Measurements from ENCODE around the gene CEP57L1. TPM values are rescaled to one million over a fixed set of nuclear protein-coding genes. Genes with fewer than 3 reads are reported as not detected.

Gene CEP57L1
- total RNA-seq, result 10 to 100 TPM; 17.1 to 22.5 TPM

GRCh38 chr6:109095036-109095834 is at the start of gene CEP57L1:
Gene CEP57L1 (plus strand): TSS chr6:109095507. CDS start chr6:109145222, 49,715 bp downstream.
- Mint-ChIP-seq H3K27ac (peak within 1 kb of the TSS; percentile 99), H3K4me3 (peak within 1 kb of the TSS; percentile 92), H3K4me1 (peaks cover 59% of the 10 kb centered on the region), H3K9me3 (no peaks in the 10 kb centered on the region), H3K27me3 (no peaks in the 10 kb centered on the region), H3K36me3 (ENCODE audit: low read depth) (peaks cover 12% of the 10 kb centered on the region)
- POLR2A ChIA-PET, result interaction anchor here (1.5 kb wide), 1 partner anchor 9 kb away, joined by 8 read pairs; no protein-coding TSS in a partner anchor
- CTCF ChIA-PET, result interaction anchor here (0.9 to 2.6 kb wide), 5 partner anchors 10 to 549 kb away, joined by 3 to 10 read pairs (median 4); no protein-coding TSS in a partner anchor
- DNase-seq, result peak; percentile 96

- peaks cover 4% of the 10 kb centered on the region for H3K36me3 Mint-ChIP-seq (ENCODE audit: low read depth)
- ChIA-PET POLR2A (no interaction called here), CTCF (no interaction called here)
- peaks cover 4% of the 10 kb centered on the region for H3K4me1 Mint-ChIP-seq
- no peak for DNase-seq
- H3K27ac Mint-ChIP-seq, result no peak overlapping the region
- no peak overlapping the region for H3K4me3 Mint-ChIP-seq
- no peaks in the 10 kb centered on the region for H3K9me3 Mint-ChIP-seq
- H3K27me3 Mint-ChIP-seq, result no peaks in the 10 kb centered on the region
Observed at GRCh38 chr6:109048176-109048575, 47.1 kb upstream of the CEP57L1 start.

- H3K36me3 Mint-ChIP-seq (ENCODE audit: low read depth), result peaks cover 3% of the 10 kb centered on the region
- H3K27ac Mint-ChIP-seq, result no peak overlapping the region
- peaks cover 4% of the 10 kb centered on the region for H3K4me1 Mint-ChIP-seq
- H3K4me3 Mint-ChIP-seq, result no peak overlapping the region
- POLR2A ChIA-PET, result no interaction called here
- no peaks in the 10 kb centered on the region for H3K9me3 Mint-ChIP-seq
- H3K27me3 Mint-ChIP-seq, result no peaks in the 10 kb centered on the region
- DNase-seq, result no peak
- CTCF ChIA-PET, result no interaction called here
Observed at GRCh38 chr6:109048670-109049415, 46.5 kb upstream of the CEP57L1 start.

- no peak for DNase-seq
- Mint-ChIP-seq H3K27ac (no peak overlapping the region), H3K27me3 (no peaks in the 10 kb centered on the region), H3K9me3 (no peaks in the 10 kb centered on the region), H3K4me3 (no peak overlapping the region), H3K36me3 (ENCODE audit: low read depth) (peaks cover 3% of the 10 kb centered on the region), H3K4me1 (peaks cover 4% of the 10 kb centered on the region)
- POLR2A ChIA-PET, result no interaction called here
- CTCF ChIA-PET, result interaction anchor here (0.6 kb wide), 1 partner anchor 1047 kb away, joined by 3 read pairs; no protein-coding TSS in a partner anchor
Observed at GRCh38 chr6:109050012-109050411, 45.3 kb upstream of the CEP57L1 start.

- H3K27me3 Mint-ChIP-seq, result no peaks in the 10 kb centered on the region
- H3K4me3 Mint-ChIP-seq, result no peak overlapping the region
- no peak overlapping the region for H3K27ac Mint-ChIP-seq
- no peak for DNase-seq
- peaks cover 4% of the 10 kb centered on the region for H3K4me1 Mint-ChIP-seq
- peaks cover 3% of the 10 kb centered on the region for H3K36me3 Mint-ChIP-seq (ENCODE audit: low read depth)
- no peaks in the 10 kb centered on the region for H3K9me3 Mint-ChIP-seq
- ChIA-PET CTCF (interaction anchor here (0.6 to 1.5 kb wide), 2 partner anchors 25 to 1048 kb away, joined by 3 read pairs; no protein-coding TSS in a partner anchor), POLR2A (no interaction called here)
Observed at GRCh38 chr6:109050447-109051102, 44.7 kb upstream of the CEP57L1 start.

GRCh38 chr6:109051301-109052017 is 43.8 kb upstream of the CEP57L1 start:
- CTCF ChIA-PET, result interaction anchor here (1.5 kb wide), 1 partner anchor 24 kb away, joined by 3 read pairs; no protein-coding TSS in a partner anchor
- H3K4me1 Mint-ChIP-seq, result peaks cover 4% of the 10 kb centered on the region
- H3K36me3 Mint-ChIP-seq (ENCODE audit: low read depth), result peaks cover 3% of the 10 kb centered on the region
- H3K27me3 Mint-ChIP-seq, result no peaks in the 10 kb centered on the region
- no peak for DNase-seq
- no peaks in the 10 kb centered on the region for H3K9me3 Mint-ChIP-seq
- POLR2A ChIA-PET, result no interaction called here
- H3K27ac Mint-ChIP-seq, result no peak overlapping the region
- no peak overlapping the region for H3K4me3 Mint-ChIP-seq

- CTCF ChIA-PET, result interaction anchor here (1.5 kb wide), 1 partner anchor 23 kb away, joined by 3 read pairs; no protein-coding TSS in a partner anchor
- Mint-ChIP-seq H3K4me3 (no peak overlapping the region), H3K9me3 (no peaks in the 10 kb centered on the region), H3K36me3 (ENCODE audit: low read depth) (peaks cover 3% of the 10 kb centered on the region), H3K27ac (no peak overlapping the region), H3K4me1 (peaks cover 4% of the 10 kb centered on the region), H3K27me3 (no peaks in the 10 kb centered on the region)
- POLR2A ChIA-PET, result no interaction called here
- no peak for DNase-seq
Observed at GRCh38 chr6:109052018-109052651, 43.2 kb upstream of the CEP57L1 start.

- DNase-seq, result no peak
- Mint-ChIP-seq H3K4me3 (no peak overlapping the region), H3K4me1 (peaks cover 4% of the 10 kb centered on the region), H3K27ac (no peak overlapping the region), H3K27me3 (no peaks in the 10 kb centered on the region), H3K36me3 (ENCODE audit: low read depth) (peaks cover 3% of the 10 kb centered on the region), H3K9me3 (no peaks in the 10 kb centered on the region)
- ChIA-PET CTCF (no interaction called here), POLR2A (no interaction called here)
Observed at GRCh38 chr6:109052852-109053251, 42.5 kb upstream of the CEP57L1 start.

GRCh38 chr6:109053336-109053735 is 42.0 kb upstream of the CEP57L1 start:
- POLR2A ChIA-PET, result no interaction called here

GRCh38 chr6:109055771-109056235 is 39.5 kb upstream of the CEP57L1 start:
- Mint-ChIP-seq H3K36me3 (ENCODE audit: low read depth) (no peaks in the 10 kb centered on the region), H3K4me3 (no peak overlapping the region), H3K9me3 (no peaks in the 10 kb centered on the region), H3K4me1 (peaks cover 12% of the 10 kb centered on the region), H3K27me3 (no peaks in the 10 kb centered on the region), H3K27ac (no peak overlapping the region)
- CTCF ChIA-PET, result interaction anchor here (1.1 to 1.2 kb wide), 2 partner anchors 11 to 27 kb away, joined by 3 to 4 read pairs; no protein-coding TSS in a partner anchor
- DNase-seq, result no peak
- POLR2A ChIA-PET, result no interaction called here

More at GRCh38 chr6:109053336-109053735, 42.0 kb upstream of the CEP57L1 start:
- Mint-ChIP-seq H3K4me3 (no peak overlapping the region), H3K27me3 (no peaks in the 10 kb centered on the region), H3K4me1 (peaks cover 1% of the 10 kb centered on the region), H3K27ac (no peak overlapping the region), H3K36me3 (ENCODE audit: low read depth) (no peaks in the 10 kb centered on the region), H3K9me3 (no peaks in the 10 kb centered on the region)
- DNase-seq, result no peak
- CTCF ChIA-PET, result no interaction called here

GRCh38 chr6:109056661-109057060 is 38.6 kb upstream of the CEP57L1 start:
- POLR2A ChIA-PET, result no interaction called here
- Mint-ChIP-seq H3K4me1 (peaks cover 12% of the 10 kb centered on the region), H3K27me3 (no peaks in the 10 kb centered on the region), H3K9me3 (no peaks in the 10 kb centered on the region), H3K4me3 (no peak overlapping the region), H3K27ac (no peak overlapping the region), H3K36me3 (ENCODE audit: low read depth) (no peaks in the 10 kb centered on the region)
- CTCF ChIA-PET, result interaction anchor here (1.0 to 1.2 kb wide), 3 partner anchors 10 to 27 kb away, joined by 3 to 4 read pairs (median 3); no protein-coding TSS in a partner anchor
- no peak for DNase-seq

- Mint-ChIP-seq H3K4me1 (peaks cover 24% of the 10 kb centered on the region), H3K27me3 (no peaks in the 10 kb centered on the region), H3K36me3 (ENCODE audit: low read depth) (peaks cover 1% of the 10 kb centered on the region), H3K4me3 (no peak overlapping the region), H3K27ac (no peak overlapping the region), H3K9me3 (no peaks in the 10 kb centered on the region)
- DNase-seq, result no peak
- ChIA-PET CTCF (interaction anchor here (0.9 to 1.0 kb wide), 3 partner anchors 11 to 162 kb away, joined by 3 read pairs; no protein-coding TSS in a partner anchor), POLR2A (interaction anchor here (0.6 kb wide), 1 partner anchor 103 kb away, joined by 3 read pairs; no protein-coding TSS in a partner anchor)
Observed at GRCh38 chr6:109058620-109059019, 36.7 kb upstream of the CEP57L1 start.

Measured in activated CD4-positive, alpha-beta T cell treated with anti-CD3 and anti-CD28 coated beads, Interleukin-2, amount 10 ng/mL, durations not matched to agents 7 days and 5 days (primary cell).